Esophagus squamous epithelium (tissue), 4 donors: ENCODE data around the gene IL6R.

ENCODE experiments used
- CTCF ChIP-seq, 6 experiments: fragments of 450-650 bp in 4 of 6; fragments of 200-600 bp in 2 of 6; sonication (generic) in 2 of 6; IDR thresholded peaks; one replicate each; pipeline ENCODE4 v1.5.1; 2016 to 2019; ENCODE audit warnings: antibody characterized with exemption in 6 of 6, mild to moderate bottlenecking in 4 of 6, moderate library complexity in 4 of 6
- POLR2A ChIP-seq, 4 donors: fragments of 450-650 bp; IDR thresholded peaks; one replicate each; pipeline ENCODE4 v1.6.1; 2017; ENCODE audit warnings: antibody characterized with exemption in 4 of 4, mild to moderate bottlenecking in 4 of 4, moderate library complexity in 3 of 4

DNA sequence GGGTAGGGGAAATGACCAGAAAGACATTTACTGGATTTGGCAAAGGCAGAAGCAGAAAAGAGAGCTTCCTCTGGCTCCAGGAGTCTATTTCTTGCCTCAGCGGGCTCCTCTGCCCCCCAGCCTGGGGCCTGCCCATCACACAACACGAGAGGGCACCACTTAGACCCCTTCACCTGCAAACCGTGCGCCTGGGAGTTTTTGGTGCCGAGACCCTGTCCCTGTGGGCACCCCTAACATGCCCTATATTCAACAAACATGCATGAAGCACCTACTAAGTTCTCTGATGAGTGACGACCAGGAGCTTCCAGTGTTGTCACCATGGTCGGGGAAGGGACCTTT is 18.8 kb downstream of the IL6R start:
- TF ChIP-seq POLR2A (IDR thresholded peaks at IDR 0.05) (no peak), CTCF (IDR thresholded peaks at IDR 0.05) (no peak)
